HT1080 (cell line): ENCODE results near the gene MSL3B.

ENCODE experiments used
- DNase-seq: peaks from one replicate; pipeline ENCODE4 v3.0.0-alpha.2; 2015; ENCODE audit warnings: low read depth

Gene MSL3B

GRCh38 chr2:233853353-233853752 is 14.8 kb downstream of the MSL3B start:
- DNase-seq, result no peak

- DNase-seq, result peak; percentile 36
Measured at GRCh38 chr2:233852056-233852455, 16.1 kb downstream of the MSL3B start.

GRCh38 chr2:233851169-233851568 is 17.0 kb downstream of the MSL3B start:
- no peak for DNase-seq

- DNase-seq, result no peak
Measured at GRCh38 chr2:233850745-233851144, 17.4 kb downstream of the MSL3B start.

DNA sequence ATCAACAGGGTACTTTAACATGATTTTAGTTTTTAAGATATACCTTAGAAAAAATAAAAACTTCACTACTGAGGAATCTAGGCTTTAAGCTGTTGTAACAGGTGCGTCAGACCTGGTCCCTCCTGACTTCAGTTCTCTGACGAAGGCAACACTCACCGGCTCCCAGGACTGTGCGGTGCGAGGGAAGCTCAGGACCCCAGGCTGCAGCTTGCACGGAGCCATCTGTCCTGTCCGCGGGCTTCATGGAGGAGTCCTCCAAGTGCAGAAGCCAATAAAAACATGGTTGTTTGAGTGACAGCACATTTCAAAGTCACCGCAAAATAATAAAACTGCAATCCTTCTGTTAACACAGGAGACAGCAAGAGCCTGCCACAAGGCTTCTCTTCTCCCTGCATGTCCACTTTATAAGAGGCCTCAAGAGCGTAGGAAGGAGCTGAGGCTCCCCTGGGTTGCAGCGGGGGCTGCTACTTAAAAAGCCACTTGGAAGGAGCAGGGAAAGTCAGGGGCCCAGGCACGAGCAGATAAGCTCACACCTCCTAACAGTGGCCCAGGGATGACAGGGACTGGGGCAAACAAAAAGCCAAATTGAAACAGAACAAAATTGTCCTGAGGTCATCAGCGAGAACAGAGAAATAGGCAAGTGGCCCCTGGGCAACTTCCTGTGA is 18.4 kb downstream of the MSL3B start:
- no peak for DNase-seq

GRCh38 chr2:233848276-233848675 is 19.9 kb downstream of the MSL3B start:
- DNase-seq, result no peak

- DNase-seq, result no peak
Measured at GRCh38 chr2:233847248-233847898, 20.8 kb downstream of the MSL3B start.

GRCh38 chr2:233846387-233847247 is 21.6 kb downstream of the MSL3B start:
- no peak for DNase-seq

- no peak for DNase-seq
Measured at GRCh38 chr2:233845301-233846060, 22.7 kb downstream of the MSL3B start.

DNA sequence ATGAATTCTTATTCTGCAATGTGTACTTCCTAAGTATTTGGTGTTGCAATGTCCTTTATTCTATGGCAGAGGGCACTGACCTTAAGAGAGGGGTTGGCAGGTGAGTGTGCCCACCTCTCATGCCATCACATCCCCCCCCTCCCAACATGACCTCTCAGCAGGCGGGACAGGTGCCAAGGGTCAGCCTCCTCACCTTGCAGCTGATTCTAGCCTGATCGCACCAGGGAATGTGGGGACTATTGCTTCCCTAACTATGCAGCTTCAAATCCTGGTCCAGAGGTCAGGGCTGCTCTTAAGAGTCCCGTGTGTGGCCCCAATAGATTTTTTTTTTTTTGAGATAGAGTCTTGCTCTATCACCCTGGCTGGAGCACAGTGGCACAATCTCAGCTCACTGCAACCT is 23.4 kb downstream of the MSL3B start:
- no peak for DNase-seq

GRCh38 chr2:233844064-233844807 is 23.9 kb downstream of the MSL3B start:
- no peak for DNase-seq

- DNase-seq, result no peak
Measured at GRCh38 chr2:233841183-233841582, 27.0 kb downstream of the MSL3B start.

DNA sequence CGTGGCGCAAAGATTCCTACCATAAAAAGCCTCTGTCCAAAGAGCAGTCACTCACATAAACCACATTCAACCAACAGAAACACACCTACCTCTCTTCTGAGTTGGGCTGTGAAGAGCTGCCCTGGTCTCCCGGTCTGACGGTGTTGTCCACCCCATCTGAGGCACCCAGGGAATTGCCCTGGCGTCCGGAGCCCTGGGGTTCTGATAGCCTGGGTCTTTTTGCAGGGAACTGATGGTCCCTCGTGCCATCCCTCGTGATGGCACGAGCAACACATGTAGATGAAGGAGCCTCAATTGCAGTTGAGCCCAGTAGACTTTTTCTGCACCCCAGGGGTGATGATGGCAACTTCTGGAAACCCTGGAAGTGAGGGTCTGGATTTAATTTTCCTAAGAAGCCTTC is 27.7 kb downstream of the MSL3B start:
- DNase-seq, result no peak

DNA sequence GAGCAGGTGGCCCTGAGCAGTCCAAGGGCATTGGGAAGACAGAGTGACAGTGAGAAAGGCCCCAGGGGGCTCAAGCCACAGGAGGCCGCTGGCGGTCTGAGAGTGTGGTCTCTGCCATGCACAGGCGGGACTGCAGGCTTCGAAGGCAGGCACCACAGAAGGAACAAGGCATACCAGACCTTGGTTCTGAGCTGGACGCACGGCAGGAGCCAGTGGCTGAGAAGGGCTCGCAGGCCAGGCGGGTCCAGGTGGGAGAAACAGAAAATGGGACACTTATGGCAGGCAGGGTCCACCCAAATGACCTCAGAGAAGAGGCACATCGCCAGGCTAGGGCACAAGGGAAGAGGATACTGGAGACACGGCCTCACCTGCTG is 28.8 kb downstream of the MSL3B start:
- no peak for DNase-seq

DNA sequence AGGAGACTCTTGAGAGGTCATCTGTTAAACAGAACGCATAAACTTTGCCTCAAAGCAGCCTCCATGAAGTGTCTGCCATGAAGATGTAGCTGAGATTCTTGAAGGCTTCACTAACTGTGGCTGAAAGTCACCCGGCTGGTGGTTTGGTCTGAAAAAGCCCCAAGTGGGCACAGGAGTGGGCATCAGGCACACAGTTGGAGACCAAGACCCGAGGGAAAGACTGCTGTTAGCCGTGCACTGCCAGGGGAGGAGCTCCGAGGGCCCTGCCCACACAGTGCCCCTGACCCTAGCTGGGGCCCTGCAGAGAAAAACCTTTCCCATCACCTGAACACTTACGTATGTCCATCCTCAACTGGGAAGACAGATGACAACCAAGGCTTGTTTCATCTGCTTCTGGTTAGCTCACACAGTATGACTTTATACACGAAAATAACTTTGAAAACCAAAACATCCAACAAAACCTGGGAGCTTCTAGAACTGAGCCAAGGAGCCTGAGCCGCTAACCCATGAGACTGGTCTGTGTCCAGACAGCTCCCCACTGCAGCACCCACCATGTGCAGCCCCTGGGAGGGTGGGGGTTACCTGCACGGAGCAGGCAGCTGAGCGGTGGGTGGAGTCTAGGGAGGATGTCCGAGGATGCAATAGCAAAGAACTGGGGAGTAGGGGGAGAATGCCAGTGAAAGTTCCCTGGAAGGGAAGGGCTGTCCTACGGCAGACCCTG is 29.3 kb downstream of the MSL3B start:
- DNase-seq, result no peak

- no peak for DNase-seq
Measured at GRCh38 chr2:233838251-233838650, 29.9 kb downstream of the MSL3B start.

- DNase-seq, result no peak
Measured at GRCh38 chr2:233837694-233838229, 30.4 kb downstream of the MSL3B start.

- no peak for DNase-seq
Measured at GRCh38 chr2:233836359-233836758, 31.8 kb downstream of the MSL3B start.

DNA sequence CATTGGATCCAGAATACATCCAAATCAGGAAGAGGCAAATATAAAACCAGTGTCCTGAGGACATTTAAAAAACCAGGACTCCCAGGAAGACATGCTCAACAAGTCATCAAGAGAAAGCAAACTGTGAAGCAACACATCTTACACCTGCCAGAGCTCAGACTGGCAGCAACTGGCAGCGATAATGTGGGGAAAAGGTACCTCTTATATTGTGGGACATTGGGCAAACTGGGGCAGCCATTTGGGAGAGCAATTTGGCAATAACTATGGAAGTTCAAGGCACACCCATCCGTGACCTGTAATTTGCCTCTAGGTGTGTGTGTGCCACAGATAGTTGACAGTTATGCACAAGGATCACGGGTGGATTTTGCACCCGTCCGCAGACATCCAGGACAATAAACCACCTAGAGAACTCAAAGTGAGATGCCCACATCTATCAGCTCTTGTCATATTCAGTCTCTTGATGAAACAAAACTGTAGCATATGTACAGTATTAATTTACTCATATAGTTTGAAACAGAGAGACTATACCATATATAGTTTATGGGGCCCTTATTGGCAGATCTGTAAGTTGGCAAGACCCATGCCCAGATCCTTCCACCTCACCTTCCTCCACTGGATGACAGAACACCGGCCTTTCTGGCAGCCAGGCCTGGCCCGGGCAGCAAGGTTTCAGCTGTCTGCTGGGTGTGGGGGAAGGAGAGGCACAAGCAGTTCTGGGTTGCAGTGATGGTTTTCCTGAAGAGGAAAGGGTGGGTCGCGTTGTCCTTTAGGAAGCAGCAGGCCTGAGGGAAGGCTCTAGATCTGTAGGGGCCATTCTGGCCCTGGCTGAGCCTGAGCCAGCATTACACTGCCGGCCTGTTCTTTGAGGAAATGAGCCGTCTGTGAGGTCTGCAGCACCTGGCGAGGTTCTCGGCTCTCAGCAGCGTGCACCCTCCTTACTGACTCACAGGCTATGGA is 32.7 kb downstream of the MSL3B start:
- DNase-seq, result no peak
